HG03571 (cell line): Measurements from ENCODE around the gene DELE1.

Experiments used
- ATAC-seq: cut with Tn5 transposase; IDR thresholded peaks from one replicate; pipeline ENCODE4 v1.9.1; 2021; ENCODE audit not compliant: unreplicated experiment

Gene DELE1

DNA sequence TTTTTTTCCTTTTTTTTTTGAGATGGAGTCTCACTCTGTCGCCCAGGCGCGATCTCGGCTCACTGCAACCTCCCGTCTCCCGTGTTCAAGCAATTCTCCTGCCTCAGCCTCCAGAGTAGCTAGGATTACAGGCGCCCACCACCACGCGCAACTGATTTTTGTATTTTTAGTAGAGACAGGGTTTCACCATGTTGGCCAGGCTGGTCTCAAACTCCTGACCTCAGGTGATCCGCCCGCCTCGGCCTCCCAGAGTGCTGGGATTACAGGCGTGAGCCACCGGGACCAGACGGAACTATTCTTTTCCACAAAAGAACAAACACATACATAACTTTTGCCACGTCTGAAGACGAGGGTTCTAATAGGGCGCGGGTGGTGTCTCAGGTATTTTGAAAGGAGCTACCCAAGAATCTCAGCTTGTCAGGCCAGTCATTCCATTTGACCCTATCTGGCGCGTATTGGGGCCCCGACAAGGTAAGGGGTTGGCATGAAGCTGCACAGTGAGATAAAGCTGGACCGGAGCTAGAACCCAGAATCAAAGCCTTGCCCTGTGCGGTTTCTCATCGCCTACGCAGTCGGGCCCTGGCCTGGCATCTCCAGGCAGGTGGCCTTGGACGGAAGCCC is 734 bp upstream of the DELE1 start:
- ATAC-seq = peak; percentile 10

DNA sequence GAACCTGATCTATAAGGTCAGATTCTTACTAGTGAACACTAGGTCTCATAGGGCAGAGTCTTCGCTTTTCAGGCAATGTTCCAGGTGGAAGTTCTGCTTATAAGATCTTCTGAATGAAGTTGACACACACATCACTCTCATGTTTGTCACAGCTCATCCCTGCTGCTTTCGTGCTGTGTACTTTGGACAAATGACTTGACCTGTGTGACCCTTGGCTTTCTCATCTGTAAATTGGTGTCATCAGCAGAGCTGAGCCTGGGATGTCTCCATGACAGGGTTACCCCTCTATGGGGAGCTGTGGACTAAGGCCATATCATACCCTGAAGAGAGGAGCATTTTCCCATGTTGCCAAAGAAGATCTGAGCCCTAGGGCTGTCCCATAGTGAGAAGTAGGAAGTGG is 2.8 kb downstream of the DELE1 start:
- no peak for ATAC-seq

DNA sequence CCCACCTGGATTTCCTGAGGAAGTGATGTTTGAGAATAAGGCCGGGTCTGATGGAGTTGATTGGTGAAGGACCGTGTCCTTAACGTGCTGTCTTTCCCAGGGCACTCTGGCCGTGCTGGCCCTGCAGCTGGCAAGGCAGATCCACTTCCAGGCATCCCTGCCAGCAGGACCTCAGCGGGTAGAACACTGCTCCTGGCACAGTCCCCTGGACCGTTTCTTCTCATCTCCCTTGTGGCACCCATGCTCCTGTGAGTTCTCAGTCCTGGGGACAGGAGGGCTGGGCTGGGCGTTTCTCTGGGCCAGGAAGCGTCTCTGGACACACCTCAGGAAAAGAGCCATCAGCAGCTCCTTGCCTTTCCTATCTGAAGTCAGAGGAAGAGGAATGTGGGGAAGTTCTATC is 4.4 kb downstream of the DELE1 start:
- no peak for ATAC-seq

DNA sequence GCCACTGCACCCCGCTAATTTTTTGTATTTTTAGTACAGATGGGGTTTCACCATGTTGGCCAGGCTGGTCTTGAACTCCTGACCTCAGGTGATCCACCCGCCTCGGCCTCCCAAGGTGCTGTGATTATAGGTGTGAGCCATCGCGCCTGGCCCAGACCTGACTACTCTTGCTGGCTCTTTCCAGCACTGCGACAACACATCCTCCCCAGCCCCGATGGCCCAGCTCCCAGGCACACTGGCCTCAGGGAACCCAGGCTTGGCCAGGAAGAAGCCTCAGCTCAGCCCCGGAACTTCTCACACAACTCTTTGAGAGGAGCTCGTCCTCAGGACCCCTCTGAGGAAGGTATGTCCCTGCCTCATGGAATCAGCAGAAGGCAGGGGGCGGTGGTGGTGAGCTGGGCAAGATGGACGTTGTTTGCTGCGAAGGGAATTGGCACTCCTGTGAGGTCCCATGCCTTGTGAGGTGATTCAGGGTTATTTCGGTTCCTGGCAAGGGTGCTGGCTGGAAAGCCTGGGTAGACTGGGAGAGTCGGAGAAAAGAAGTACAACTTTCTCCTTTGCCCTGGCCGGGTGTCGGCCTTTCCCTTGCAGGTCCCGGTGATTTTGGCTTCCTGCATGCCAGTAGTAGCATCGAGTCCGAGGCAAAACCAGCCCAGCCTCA is 5.9 kb downstream of the DELE1 start:
- ATAC-seq = no peak

DNA sequence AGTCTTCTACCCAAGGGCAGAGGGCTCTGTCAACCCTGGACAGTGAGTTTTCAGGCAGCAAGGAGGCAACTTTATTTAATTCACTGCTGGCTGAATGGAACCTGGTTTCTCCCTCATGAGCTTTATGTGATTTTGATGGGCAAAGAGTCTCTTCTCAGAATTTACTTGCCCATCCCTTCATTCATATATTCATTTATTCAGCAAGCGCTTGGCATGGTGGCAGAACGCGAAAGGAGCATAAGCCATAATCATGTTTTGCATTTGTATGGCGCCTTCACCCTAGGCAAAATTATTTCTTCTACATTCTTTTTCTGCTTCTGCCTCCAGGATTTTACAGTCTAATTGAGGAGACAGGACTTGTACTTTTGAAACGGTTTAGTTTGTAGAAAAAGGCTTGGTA is 8.0 kb downstream of the DELE1 start:
- ATAC-seq = no peak

DNA sequence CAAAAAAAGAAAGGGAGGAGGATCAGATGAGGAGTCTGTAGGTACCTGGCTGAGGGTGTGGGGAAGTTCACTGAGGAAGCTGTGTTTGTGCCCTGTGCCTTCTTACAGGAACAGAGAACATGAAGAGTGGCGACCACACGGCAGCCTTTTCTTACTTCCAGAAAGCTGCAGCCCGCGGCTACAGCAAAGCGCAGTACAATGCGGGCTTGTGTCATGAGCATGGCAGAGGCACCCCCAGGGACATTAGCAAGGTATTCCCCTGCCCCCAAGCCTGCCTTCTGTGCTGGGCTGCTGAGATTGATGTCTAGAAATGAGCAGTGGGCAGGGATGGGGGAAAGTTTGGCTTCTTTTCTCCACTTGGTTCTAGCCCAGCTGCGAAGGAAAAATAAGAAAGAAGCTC is 9.5 kb downstream of the DELE1 start:
- ATAC-seq = no peak

DNA sequence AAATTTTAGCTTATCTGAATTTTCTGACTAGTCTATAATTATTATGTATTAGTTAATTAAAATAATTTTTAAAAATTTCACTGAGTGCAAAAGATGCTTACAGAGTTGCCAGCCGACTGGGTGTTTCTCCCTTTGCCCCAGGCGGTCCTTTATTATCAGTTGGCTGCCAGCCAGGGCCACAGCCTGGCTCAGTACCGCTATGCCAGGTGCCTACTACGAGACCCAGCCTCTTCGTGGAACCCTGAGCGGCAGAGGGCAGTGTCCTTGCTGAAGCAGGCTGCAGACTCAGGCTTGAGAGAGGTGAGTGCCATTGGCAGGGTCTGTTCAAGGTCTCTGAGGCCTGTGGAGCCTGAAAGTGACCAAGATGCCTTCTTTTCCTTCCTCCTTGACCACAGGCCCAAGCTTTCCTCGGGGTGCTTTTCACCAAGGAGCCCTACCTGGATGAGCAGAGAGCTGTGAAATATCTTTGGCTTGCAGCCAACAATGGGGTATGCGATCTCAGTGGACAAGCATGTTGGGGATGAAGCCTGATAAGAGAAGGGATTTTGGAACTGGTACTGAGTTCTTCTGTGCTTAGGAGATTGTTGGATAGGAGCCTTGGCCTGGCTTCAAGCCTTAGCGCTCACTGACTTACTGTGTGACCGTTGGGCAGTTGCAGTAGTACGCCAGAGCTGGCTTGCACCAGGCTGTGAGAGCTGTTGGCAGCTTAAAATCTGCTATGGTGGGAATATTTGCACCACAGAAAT is 10.6 kb downstream of the DELE1 start:
- ATAC-seq = no peak

DNA sequence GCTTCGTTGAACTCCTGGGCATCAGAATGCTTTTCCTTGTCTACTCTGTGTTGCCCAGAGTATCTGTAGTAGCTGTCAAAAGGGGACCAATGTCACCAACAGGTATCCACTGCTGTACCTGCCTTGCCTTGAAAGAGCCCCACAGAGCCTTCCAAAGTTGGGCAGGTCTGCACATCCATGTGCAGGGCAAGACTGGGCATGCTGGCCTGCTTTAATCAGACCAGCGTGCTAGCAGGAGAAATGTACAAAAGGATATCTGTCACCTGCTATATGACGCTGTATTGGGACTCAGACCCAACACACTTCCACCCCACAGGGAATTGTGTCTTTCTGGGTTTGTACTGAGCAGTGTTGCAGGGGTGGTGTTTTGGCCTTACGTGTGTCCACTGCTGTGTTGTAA is 11.9 kb downstream of the DELE1 start:
- no peak for ATAC-seq

DNA sequence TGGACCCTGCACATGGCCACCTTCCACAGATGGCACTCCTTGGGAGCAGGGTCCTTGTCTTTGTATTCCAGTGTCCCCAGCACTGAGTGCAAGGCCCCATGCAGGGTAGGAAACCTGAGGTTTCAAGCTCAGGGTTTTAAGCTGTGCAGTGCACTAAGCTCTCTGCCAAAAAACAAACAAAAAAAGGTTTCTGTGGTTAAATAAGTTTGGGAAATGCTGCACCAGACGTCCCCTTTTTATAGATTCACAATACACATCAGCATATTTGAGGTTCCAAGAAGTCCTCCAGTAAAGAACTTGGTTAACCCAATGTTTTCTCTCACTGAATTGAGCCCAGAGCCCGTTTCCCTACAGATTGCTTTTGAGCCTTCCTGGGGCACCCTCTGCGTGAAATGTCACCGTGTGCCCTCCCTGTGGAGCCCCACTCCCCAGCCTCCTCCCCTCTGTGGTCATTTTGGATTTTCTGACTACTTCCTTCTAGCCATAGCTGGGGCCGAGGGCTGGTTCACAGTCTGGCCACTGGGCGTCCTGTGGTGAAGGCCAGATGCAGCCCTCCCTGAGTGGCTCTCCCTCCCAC is 17.1 kb downstream of the DELE1 start:
- no peak for ATAC-seq

DNA sequence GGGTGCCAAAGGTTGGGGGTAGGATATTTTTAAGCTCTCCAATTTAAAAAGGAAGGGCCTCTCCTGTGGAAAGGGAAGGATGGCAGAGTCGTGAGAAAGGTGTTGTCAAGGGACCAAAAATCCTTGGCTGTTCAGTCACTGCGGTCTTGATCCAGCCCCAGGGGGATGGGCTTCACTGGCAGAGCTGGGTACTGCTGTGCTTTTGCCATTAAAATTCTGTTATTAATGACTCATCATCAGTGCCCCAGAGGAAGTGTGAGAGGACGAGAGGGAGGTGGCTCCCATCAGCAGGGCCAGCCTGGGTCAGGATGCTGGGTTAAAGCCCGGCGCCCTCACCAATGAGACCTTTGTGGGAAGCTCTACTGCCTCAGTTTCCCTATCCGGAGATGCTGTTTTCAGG is 17.6 kb downstream of the DELE1 start:
- ATAC-seq = no peak

DNA sequence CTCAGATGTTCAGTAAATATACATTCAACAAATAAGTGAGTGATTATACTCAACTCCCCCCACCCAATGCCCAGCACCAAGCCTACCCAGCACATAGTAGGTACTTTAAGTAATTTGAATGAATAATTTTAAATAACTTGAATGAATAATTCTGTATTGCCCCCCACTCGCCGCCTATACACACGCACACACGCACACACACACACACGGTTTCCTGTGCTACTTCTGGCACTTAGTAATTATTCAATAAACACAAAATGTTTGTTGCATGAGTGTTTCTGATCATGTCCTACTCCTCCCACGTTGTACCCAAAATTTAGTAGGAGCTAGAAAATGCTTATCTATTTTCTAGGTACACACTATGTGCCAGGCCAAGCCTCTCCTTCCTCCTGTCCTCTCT is 18.1 kb downstream of the DELE1 start:
- ATAC-seq = no peak

DNA sequence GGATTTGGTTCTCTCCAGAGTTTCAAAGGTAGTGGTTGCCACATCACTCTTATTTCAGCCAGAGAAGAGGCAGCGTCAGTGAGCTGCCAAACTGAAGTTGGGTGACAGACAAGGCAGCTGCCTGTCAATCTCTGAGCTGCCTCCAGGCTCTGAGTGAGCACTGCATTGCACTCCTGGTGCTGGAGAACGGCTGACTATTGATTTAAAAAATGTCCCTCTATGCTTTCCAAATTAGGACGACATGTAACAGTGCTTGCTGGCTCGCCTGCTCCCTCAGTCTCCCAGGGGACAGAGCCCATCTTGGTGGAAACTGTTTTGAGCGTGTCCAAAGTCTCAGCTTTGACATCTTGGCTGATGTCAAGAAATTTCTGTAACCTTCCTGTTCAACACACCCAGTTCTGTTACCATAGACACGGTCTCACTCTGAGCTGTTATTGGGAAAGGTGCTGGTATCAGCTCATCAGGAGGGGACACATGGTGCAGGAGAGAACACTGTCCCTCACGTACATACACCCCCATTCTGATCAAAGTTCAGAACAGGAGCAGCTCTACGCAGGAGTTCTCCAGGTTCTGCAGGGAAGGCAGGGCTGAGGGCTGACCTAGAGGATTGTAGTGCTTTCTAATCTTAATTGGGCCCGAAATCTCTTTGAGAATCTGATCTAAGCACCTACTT is 18.6 kb downstream of the DELE1 start:
- no peak for ATAC-seq

DNA sequence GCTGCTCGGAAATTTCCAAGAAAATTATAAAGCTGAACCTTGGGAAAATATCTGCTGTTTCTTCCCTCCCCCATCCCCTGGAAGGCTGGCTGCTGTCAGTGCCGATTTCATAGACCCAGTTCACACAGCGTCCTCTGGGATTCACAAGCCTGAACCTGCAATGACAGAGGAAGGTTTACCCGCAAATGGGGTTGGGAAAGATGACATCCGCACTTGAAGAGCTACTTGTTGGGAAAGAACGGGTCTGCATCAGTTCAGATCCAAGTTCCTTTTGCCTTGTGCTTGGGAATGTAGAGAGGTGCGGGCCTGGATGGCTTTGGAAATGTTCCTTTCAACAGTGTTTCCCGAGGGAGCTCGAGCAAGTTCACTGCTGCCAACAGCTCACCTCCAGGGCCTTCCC is 20.4 kb downstream of the DELE1 start:
- no peak for ATAC-seq

DNA sequence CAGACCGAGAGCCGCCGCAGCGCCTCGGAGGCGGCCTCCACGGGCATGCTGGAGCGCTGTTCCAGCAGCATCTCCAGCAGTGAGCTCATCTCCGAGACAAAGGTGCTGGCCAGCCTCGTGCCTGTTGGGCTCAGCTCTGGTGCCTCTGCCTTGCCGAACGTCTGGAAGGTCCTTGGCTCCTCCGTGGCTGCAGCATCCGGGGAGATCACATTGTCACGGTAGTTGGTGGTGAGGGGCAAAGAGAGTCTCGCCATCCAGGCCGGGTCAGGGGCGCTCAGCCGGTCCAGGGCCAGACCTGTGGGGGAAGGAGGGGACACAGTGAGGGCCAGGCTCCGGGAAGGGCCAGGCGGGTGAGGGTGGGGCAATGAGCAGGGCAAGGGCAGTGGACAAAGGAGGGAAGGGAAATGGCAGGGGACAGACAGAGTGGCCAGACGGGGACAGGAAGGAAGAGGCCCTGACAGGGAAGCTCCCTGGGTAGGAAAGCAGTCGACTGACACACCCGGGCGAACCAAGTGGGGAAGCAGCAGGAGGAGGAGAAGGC is 21.9 kb downstream of the DELE1 start:
- ATAC-seq = no peak

DNA sequence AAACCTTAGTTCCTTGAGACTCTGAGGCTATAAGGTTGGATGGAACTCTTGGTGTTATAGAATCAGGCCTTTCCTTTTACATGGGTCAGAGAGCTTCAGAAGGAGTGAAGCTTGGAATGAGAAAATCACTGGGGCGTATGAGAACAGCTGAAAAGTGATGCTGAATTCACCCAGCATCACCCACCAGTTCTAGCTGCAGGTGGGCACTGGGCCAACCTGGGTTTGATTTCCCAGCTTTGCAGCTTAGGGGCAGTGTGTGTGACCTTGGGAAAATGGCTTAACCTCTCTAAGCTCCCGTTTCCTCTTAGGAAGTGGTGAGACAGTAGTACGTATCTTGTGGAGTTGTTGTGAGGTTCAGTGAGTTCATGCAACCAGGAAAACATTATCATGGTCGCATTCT is 23.6 kb downstream of the DELE1 start:
- ATAC-seq = no peak

DNA sequence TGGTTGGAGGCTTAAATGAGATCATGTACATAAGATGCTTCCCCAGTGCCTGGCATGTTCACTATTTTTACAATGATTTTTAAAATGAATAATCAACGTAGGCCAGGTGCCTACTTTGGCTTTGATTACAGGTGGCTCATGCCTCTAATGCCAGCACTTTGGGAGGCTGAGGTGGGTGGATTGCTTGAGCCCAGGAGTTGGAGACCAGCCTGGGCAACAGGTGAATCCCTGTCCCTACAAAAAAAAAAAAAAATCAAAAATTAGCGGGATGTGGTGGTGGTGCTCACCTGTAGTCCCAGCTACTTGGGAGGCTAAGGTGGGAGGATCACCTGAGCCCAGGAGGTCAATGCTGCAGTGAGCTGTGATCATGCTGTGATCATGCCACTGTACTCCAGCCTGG is 25.1 kb downstream of the DELE1 start:
- ATAC-seq = no peak

DNA sequence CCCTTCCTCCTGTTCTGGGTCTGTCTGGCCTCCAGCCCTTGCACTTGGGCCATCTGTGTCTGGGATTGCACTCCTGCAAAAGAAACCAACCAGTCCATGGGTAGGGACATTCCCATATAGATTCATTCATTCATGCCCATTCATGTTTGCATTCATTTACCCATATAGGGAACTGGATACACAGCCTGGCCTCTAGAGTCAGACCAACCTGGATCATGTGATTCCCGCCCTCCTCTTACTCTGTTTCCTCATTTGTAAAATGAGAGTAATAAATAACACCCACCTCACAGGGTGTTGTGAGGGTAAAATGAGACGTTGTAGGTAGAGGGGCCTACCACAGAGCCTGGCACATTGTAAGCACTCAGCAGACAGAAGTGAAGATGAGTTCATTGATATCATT is 25.8 kb downstream of the DELE1 start:
- ATAC-seq = no peak

DNA sequence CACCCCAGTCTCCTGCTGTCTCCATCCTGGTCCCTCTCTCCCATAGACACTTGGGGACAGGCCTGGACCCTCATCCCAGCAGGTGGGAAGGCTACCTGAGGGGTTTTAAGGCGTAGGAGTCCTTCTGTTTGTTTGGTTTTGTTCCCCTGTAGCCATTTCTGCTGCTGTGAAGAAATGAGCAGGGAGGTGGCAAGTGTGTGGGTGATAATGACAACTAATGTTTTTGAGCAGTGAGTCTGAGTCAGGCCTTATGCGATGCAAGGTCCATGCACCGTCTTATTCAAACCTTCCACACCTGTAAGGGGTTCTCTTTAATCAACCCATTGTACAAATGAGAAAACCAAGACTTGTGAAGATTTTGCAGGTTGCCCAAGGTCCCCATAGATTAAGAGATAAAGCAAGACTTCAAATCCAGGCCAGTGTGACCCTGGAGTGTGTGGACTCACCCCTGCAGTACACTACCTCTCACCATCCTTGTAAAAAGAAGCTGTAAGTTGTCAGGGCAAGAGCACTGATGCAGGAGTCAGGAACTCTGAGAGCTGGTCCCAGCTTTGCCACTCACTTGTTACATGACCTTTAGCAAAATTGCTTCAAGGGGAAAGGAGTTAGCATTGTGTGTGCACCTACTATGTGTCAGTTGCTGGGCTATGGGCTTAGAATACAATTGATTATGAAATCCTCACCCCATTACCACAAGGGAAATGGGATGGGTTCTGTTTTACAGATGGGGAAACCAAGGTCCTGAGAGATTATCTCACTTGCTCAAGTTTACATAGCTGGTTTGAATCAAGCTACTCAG is 26.7 kb downstream of the DELE1 start:
- ATAC-seq = no peak

DNA sequence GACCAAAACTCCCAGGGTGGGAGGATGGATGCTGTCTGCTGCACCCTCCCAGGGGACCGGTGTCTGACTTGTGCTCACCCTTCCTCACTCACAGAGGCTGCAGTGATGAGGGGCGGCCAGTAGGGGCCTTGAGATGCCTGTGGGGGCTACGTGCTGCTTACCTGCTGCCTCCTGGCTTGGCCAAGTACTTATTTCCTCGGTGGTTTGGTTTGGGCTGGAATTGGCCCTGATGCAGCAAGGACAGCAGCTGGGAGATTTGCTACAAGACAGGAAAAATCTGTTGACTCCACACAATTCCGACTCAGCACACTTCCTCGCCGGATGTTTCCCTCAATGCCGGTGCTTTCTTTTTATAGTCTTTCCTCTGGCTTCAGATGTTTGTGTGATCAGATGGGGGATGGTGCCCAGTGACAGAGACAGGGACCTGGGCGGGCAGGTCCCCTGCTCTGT is 27.7 kb downstream of the DELE1 start:
- ATAC-seq = no peak

DNA sequence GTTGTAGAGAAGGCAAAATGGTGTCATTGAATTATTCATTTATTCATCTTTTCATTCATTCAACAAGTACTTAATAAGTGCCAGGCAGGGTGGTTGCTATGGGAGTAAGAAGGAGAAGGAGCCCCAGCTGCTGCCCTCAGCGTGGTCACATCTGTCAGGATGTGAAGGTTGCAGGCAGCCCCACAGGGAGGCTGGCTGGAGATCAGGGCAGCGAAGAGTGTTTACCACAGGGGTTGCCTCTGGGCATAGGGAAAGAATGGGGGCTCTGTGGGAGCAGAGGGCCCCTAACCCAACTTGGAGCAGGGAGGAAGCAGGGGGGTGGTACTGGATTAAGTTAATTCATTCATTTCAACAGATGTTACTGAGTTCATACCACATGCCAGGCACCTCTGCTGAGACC is 28.3 kb downstream of the DELE1 start:
- ATAC-seq = no peak
